GM11168 (cell line): Measurements from ENCODE around the gene CATSPERE.
"Not testable (repeated sequence)": the region's sequence is repeated elsewhere in the genome, so short reads cannot be mapped to it uniquely, and the experiment has no call there.

Experiments
- in situ Hi-C: fragments of 300-500 bp; cut with MboI; formaldehyde crosslinking; loops from one replicate; pipeline ENCODE4 v1.12.0; 2022; ENCODE audit warnings: low sequenced_read_pairs; ENCODE audit not compliant: unreplicated experiment

Gene CATSPERE

DNA sequence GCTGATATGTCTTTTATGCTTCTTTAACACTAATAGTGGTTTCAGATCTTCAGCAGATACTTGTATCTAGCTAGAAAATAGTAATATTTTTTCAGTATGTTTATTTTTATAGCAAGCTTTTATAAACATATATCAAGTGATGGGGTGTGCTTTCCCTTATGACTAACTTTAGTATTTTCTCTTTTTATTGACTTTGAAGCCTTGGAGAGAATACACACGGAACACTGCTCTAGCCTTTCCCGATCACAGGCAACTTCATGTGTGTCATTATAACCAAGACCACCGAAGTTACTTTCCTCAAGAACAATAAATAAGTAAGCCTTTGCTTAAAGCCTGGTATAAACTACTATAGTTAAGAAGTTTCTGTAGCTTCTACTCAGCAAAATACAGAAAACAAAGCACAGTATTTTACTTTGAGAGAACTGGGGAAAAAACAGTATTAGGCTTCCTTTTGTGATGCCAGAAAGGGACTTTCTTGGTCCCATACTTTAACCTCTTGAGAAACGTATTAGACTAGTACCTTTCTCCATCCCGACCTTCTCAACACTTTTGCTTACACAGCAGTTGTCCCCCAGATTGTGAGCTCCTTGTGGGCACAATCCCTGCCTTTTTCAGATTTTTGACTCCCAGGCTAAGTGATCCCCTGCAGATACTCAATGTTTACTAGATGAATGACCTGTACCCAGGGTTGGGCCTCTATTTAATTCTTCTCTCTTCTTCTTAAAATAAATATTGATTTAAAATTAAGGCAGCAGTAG lies 12.6 kb upstream of the CATSPERE start:
- in situ Hi-C loops, result no loop called here

- in situ Hi-C loops, result no loop called here
Observed at GRCh38 chr1:244449936-244450508, 11.1 kb upstream of the CATSPERE start.

GRCh38 chr1:244450597-244451538 lies 10.2 kb upstream of the CATSPERE start:
- in situ Hi-C loops, result no loop called here

- in situ Hi-C loops, result no loop called here
Observed at GRCh38 chr1:244451539-244451950, 9.5 kb upstream of the CATSPERE start, which contains the start of gene ADSS2. Gene ADSS2 (minus strand): TSS chr1:244451909. CDS start chr1:244451817, 92 bp downstream.

- in situ Hi-C loops, result no loop called here
Observed at GRCh38 chr1:244451951-244452795, 8.9 kb upstream of the CATSPERE start.

DNA sequence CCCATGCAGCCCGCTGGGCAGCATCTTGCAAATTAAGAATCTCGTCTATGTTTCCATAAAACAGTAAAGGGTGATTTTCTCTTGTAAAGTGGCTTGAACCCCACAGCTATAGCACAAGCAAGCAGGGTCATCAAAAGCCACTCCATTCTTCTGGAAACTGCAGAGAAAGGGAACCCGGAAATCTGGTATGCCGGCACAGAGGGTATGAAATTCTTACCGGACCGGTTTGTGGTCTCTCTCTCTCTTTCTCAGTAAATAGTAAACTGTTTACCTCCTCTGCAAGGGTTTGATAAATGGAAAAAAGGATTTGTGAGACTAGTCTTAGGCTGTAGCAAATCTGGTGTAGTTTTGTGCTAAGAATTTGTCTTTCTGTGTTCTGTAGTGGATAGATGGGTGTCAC lies 6.7 kb upstream of the CATSPERE start:
- in situ Hi-C loops, result no loop called here

- in situ Hi-C loops, result no loop called here
Observed at GRCh38 chr1:244456586-244456985, 4.5 kb upstream of the CATSPERE start.

DNA sequence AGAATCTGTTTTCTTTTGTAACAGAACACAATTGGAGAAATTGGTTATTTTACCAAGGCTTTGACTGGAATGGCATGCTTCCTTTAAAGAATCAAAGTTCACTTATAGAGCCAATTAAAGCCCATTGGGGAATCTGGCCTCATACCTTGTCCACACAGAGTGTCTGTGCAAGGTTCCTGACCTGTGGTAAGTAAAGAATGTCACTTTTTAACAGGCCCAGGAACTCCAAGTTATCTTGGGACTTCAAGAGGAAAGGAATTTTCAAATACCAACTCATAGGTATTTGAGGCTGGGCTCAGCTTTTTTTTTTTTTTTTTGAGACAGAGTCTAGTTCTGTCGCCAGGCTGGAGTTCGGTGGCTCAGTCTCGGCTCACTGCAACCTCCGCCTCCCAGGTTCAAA lies 2.3 kb upstream of the CATSPERE start:
- in situ Hi-C loops, result no loop called here

DNA sequence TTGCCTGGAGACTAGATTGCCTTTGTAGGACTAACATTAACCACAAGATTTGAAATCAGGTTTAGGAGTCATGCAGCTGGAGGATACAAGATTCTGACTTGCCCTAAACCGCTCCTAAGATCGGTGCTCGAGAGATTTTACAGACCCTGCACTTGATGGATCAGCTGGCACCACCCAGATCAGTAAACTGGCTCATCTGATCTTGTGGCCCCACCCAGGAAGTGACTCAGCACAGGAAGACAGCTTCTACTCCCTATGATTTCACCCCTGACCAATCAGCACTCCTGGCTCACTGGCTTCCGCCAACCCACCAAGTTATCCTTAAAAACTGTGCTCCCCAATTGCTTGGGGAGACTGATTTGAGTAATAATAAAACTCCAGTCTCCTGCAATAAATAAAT lies 876 bp upstream of the CATSPERE start:
- in situ Hi-C loops, result no loop called here

GRCh38 chr1:244466724-244467123 lies 5.7 kb downstream of the CATSPERE start:
- in situ Hi-C loops, result no loop called here

- in situ Hi-C loops, result no loop called here
Observed at GRCh38 chr1:244473059-244473605, 12.1 kb downstream of the CATSPERE start.

DNA sequence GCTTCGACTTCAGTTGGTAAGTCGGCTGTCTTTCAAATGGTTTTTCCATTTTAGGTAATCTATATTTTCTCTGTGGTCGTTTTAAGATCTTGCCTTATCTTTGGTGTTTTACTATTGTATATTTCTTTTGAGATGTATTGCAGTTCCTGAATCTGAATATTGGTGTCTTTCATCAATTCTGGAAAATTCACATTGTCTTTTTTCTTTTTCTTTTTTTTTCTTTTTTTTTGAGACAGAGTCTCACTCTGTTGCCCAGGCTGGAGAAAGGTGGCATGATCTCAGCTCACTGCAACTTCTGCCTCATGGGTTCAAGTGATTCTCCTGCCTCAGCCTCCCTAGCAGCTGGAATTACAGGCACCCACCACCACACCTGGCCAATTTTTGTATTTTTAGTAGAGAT lies 23.9 kb downstream of the CATSPERE start:
- in situ Hi-C loops, result not testable (repeated sequence)

GRCh38 chr1:244494653-244495052 lies 33.6 kb downstream of the CATSPERE start:
- in situ Hi-C loops, result no loop called here

GRCh38 chr1:244496186-244496585 lies 35.1 kb downstream of the CATSPERE start:
- in situ Hi-C loops, result no loop called here

- in situ Hi-C loops, result no loop called here
Observed at GRCh38 chr1:244497805-244498204, 36.7 kb downstream of the CATSPERE start.

DNA sequence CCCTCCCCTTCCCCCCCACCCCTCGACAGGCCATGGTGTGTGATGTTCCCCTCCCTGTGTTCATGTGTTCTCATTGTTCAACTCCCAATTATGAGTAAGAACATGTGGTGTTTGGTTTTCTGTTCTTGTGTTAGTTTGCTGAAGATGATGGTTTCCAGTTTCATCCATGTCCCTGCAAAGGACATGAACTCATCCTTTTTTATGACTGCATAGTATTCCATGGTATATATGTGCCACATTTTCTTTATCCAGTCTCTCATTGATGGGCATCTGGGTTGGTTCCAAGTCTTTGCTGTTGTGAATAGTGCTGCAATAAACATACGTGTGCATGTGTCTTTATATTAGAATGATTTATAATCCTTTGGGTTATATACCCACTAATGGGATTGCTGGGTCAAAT lies 38.4 kb downstream of the CATSPERE start:
- in situ Hi-C loops, result not testable (repeated sequence)

- in situ Hi-C loops, result not testable (repeated sequence)
Observed at GRCh38 chr1:244500515-244500914, 39.4 kb downstream of the CATSPERE start.

DNA sequence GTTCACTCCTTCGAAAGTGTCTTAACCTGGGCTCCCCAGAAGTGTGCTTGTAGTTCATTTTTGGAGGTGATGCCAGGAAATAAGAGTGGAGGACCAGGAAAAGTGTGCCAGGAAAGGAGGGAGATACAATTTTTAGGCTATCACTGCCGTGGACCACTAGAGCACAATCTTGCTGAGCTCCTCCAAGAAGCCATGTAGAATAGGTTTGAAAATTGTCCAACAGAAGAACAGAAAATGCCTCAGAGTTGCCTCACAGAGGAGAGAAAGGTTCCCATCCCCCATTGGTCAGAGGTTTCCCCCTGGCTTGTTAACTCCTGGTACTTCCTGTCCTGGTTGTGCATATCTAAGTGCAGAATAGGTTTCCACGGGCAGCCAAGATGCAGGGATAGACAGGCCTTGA lies 41.6 kb downstream of the CATSPERE start:
- in situ Hi-C loops, result no loop called here

DNA sequence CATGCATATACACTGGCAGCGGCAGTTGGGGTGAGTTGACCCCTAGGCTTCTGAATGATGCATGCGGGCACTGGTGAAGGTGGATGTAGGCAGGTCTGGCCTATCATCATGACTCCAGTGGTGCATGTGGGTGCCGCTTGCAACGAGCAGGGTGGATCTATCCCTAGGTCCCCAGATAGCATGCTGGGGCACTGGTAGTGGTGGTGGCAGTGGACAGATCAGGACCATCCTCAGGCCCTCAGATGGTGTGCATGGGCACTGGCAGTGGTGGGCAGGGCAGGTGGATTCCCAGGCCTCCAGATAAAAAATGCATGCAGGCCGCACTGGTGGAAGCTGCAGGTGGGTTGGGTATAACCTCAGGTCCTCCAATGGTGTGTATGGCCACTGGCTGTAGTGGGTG lies 52.4 kb downstream of the CATSPERE start:
- in situ Hi-C loops, result no loop called here

DNA sequence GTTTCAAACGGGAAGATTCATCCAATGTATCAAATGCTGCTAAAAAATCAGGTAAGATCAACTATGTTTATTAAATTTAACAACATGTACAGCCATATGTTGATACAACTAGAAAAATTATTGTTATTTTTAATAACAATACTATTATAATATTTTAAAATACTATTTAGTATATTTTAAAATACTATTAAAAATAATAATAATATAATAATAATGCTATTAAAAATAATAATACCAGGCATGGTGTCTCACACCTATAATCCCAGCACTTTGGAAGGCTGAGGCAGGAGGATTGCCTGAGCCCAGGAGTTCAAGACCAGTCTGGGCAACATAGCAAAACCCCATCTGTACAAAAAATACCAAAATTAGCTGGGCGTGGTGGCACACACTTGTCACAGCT lies 54.6 kb downstream of the CATSPERE start:
- in situ Hi-C loops, result no loop called here
